Measurements from ENCODE around the gene UGCG.
"Not testable (repeated sequence)": the region's sequence is repeated elsewhere in the genome, so short reads cannot be mapped to it uniquely, and the experiment has no call there.

Gene UGCG

GRCh38 chr9:111922324-111923013 is 25.9 kb downstream of the UGCG start:
- DNase-seq, result no peak

GRCh38 chr9:111924281-111924680 is 27.7 kb downstream of the UGCG start:
- no peak for DNase-seq

GRCh38 chr9:111925017-111925770 is 28.6 kb downstream of the UGCG start:
- no peak for DNase-seq

- DNase-seq, result no peak
Observed at GRCh38 chr9:111925784-111926183, 29.2 kb downstream of the UGCG start.

- no peak for DNase-seq
Observed at GRCh38 chr9:111926421-111926875, 29.8 kb downstream of the UGCG start.

- DNase-seq, result no peak
Observed at GRCh38 chr9:111928359-111928720, 31.7 kb downstream of the UGCG start.

GRCh38 chr9:111934747-111935146 is 38.1 kb downstream of the UGCG start:
- no peak for DNase-seq

GRCh38 chr9:111936391-111936790 is 39.8 kb downstream of the UGCG start:
- DNase-seq, result no peak

- DNase-seq, result no peak
Observed at GRCh38 chr9:111937301-111937700, 40.7 kb downstream of the UGCG start.

GRCh38 chr9:111937781-111938426 is 41.3 kb downstream of the UGCG start:
- no peak for DNase-seq

- DNase-seq, result no peak
Observed at GRCh38 chr9:111938427-111938800, 41.8 kb downstream of the UGCG start.

- no peak for DNase-seq
Observed at GRCh38 chr9:111939322-111939721, 42.7 kb downstream of the UGCG start.

GRCh38 chr9:111940697-111941096 is 44.1 kb downstream of the UGCG start:
- DNase-seq, result no peak

GRCh38 chr9:111943200-111943599 is 46.6 kb downstream of the UGCG start:
- no peak for DNase-seq

- DNase-seq, result no peak
Observed at GRCh38 chr9:111943746-111944145, 47.1 kb downstream of the UGCG start.

- DNase-seq, result no peak
Observed at GRCh38 chr9:111944241-111944866, 47.7 kb downstream of the UGCG start.

- no peak for DNase-seq
Observed at GRCh38 chr9:111945216-111945615, 48.6 kb downstream of the UGCG start.

GRCh38 chr9:111948109-111948508 is 51.5 kb downstream of the UGCG start:
- DNase-seq, result not testable (repeated sequence)

- no peak for DNase-seq
Observed at GRCh38 chr9:111948951-111949350, 52.3 kb downstream of the UGCG start.

GRCh38 chr9:111949919-111950318 is 53.3 kb downstream of the UGCG start:
- no peak for DNase-seq

- DNase-seq, result no peak
Observed at GRCh38 chr9:111952559-111952958, 55.9 kb downstream of the UGCG start.

- no peak for DNase-seq
Observed at GRCh38 chr9:111953444-111953843, 56.8 kb downstream of the UGCG start.

- DNase-seq, result no peak
Observed at GRCh38 chr9:111955048-111955447, 58.4 kb downstream of the UGCG start.
